ENCODE results near the gene BRAF. TPM values are rescaled to one million over a fixed set of nuclear protein-coding genes. Genes with fewer than 3 reads are reported as not detected.
"Not testable (repeated sequence)": the region's sequence is repeated elsewhere in the genome, so short reads cannot be mapped to it uniquely, and the experiment has no call there.

The BRAF gene
- total RNA-seq, 1 donor: 106 TPM

GRCh38 chr7:140738280-140738679 is 186.4 kb downstream of the BRAF start:
- no peaks in the 10 kb centered on the region for H3K4me1 ChIP-seq (ENCODE audit: insufficient read depth, low read length)
- no peaks in the 10 kb centered on the region for H3K27me3 ChIP-seq (ENCODE audit: insufficient read depth, low read length)
- no peaks in the 10 kb centered on the region for H3K9me3 ChIP-seq (ENCODE audit: low read depth, low read length)
- no peak overlapping the region for H3K4me3 ChIP-seq (ENCODE audit: low read length)

GRCh38 chr7:140734729-140735128 is 190.0 kb downstream of the BRAF start:
- Histone ChIP-seq H3K9me3 (ENCODE audit: low read depth, low read length) (no peaks in the 10 kb centered on the region), H3K27me3 (ENCODE audit: insufficient read depth, low read length) (no peaks in the 10 kb centered on the region), H3K4me3 (ENCODE audit: low read length) (no peak overlapping the region), H3K4me1 (ENCODE audit: insufficient read depth, low read length) (no peaks in the 10 kb centered on the region)

- H3K4me1 ChIP-seq (ENCODE audit: insufficient read depth, low read length): no peaks in the 10 kb centered on the region
- H3K4me3 ChIP-seq (ENCODE audit: low read length): no peak overlapping the region
- no peaks in the 10 kb centered on the region for H3K9me3 ChIP-seq (ENCODE audit: low read depth, low read length)
- no peaks in the 10 kb centered on the region for H3K27me3 ChIP-seq (ENCODE audit: insufficient read depth, low read length)
Observed at GRCh38 chr7:140734096-140734495, 190.6 kb downstream of the BRAF start.

GRCh38 chr7:140732416-140732815 is 192.3 kb downstream of the BRAF start:
- H3K4me3 ChIP-seq (ENCODE audit: low read length): no peak overlapping the region
- no peaks in the 10 kb centered on the region for H3K27me3 ChIP-seq (ENCODE audit: insufficient read depth, low read length)
- H3K4me1 ChIP-seq (ENCODE audit: insufficient read depth, low read length): no peaks in the 10 kb centered on the region
- H3K9me3 ChIP-seq (ENCODE audit: low read depth, low read length): no peaks in the 10 kb centered on the region

DNA sequence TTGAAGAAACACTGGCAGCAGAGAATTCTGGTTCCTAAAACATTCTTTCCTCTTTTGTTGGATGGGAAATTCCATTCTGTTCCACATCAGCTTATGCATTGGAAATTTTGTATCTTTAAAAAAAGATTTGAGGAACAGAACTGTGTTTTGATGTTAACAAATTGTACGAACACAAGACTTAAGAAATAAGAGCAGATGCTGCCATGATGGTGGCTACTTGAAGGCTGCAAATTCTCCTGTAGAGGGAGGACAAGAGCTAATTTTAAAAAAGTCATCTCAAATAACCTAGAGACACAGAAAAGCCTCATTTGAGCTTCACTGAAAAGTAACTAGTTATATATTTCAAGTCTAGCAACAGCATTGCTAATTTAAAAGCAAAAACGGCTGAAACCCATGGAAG is 198.4 kb downstream of the BRAF start:
- Histone ChIP-seq H3K9me3 (ENCODE audit: low read depth, low read length) (no peaks in the 10 kb centered on the region), H3K27me3 (ENCODE audit: insufficient read depth, low read length) (no peaks in the 10 kb centered on the region), H3K4me3 (ENCODE audit: low read length) (no peak overlapping the region), H3K4me1 (ENCODE audit: insufficient read depth, low read length) (no peaks in the 10 kb centered on the region)

DNA sequence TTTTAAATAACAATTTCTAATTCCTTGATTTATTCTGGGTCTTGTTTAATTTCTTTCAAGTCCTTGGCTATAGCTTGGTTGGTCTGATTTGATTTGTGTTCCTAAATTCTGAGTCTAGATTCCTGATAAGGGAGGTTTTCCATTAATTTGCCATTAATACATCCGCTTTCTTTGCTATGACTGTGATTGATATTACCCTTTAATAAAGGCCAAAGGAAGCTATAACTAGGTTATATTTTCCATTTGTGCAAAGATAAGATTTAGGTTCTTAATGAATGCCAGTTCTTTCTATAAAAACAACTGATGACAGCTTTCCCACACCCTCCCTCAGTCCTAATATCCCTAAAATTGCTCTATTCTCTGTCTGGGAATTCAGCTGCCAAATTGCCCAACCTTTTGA is 200.0 kb downstream of the BRAF start:
- H3K9me3 ChIP-seq (ENCODE audit: low read depth, low read length): no peaks in the 10 kb centered on the region
- no peaks in the 10 kb centered on the region for H3K27me3 ChIP-seq (ENCODE audit: insufficient read depth, low read length)
- no peak overlapping the region for H3K4me3 ChIP-seq (ENCODE audit: low read length)
- peaks cover 4% of the 10 kb centered on the region for H3K4me1 ChIP-seq (ENCODE audit: insufficient read depth, low read length)

- H3K27me3 ChIP-seq (ENCODE audit: insufficient read depth, low read length): no peaks in the 10 kb centered on the region
- peaks cover 7% of the 10 kb centered on the region for H3K4me1 ChIP-seq (ENCODE audit: insufficient read depth, low read length)
- no peak overlapping the region for H3K4me3 ChIP-seq (ENCODE audit: low read length)
- H3K9me3 ChIP-seq (ENCODE audit: low read depth, low read length): no peaks in the 10 kb centered on the region
Observed at GRCh38 chr7:140723574-140723973, 201.2 kb downstream of the BRAF start.

GRCh38 chr7:140723006-140723405 is 201.7 kb downstream of the BRAF start:
- H3K4me1 ChIP-seq (ENCODE audit: insufficient read depth, low read length): peaks cover 7% of the 10 kb centered on the region
- H3K27me3 ChIP-seq (ENCODE audit: insufficient read depth, low read length): no peaks in the 10 kb centered on the region
- no peaks in the 10 kb centered on the region for H3K9me3 ChIP-seq (ENCODE audit: low read depth, low read length)
- H3K4me3 ChIP-seq (ENCODE audit: low read length): no peak overlapping the region

- no peaks in the 10 kb centered on the region for H3K9me3 ChIP-seq (ENCODE audit: low read depth, low read length)
- no peak overlapping the region for H3K4me3 ChIP-seq (ENCODE audit: low read length)
- H3K27me3 ChIP-seq (ENCODE audit: insufficient read depth, low read length): no peaks in the 10 kb centered on the region
- peaks cover 7% of the 10 kb centered on the region for H3K4me1 ChIP-seq (ENCODE audit: insufficient read depth, low read length)
Observed at GRCh38 chr7:140722254-140722653, 202.5 kb downstream of the BRAF start.

- Histone ChIP-seq H3K9me3 (ENCODE audit: low read depth, low read length) (no peaks in the 10 kb centered on the region), H3K4me1 (ENCODE audit: insufficient read depth, low read length) (peaks cover 7% of the 10 kb centered on the region), H3K27me3 (ENCODE audit: insufficient read depth, low read length) (no peaks in the 10 kb centered on the region), H3K4me3 (ENCODE audit: low read length) (no peak overlapping the region)
Observed at GRCh38 chr7:140719721-140720120, 205.0 kb downstream of the BRAF start.

- H3K4me1 ChIP-seq (ENCODE audit: insufficient read depth, low read length): peaks cover under 1% of the 10 kb centered on the region
- H3K9me3 ChIP-seq (ENCODE audit: low read depth, low read length): no peaks in the 10 kb centered on the region
- H3K27me3 ChIP-seq (ENCODE audit: insufficient read depth, low read length): no peaks in the 10 kb centered on the region
- no peak overlapping the region for H3K4me3 ChIP-seq (ENCODE audit: low read length)
Observed at GRCh38 chr7:140714331-140715040, 210.2 kb downstream of the BRAF start.

DNA sequence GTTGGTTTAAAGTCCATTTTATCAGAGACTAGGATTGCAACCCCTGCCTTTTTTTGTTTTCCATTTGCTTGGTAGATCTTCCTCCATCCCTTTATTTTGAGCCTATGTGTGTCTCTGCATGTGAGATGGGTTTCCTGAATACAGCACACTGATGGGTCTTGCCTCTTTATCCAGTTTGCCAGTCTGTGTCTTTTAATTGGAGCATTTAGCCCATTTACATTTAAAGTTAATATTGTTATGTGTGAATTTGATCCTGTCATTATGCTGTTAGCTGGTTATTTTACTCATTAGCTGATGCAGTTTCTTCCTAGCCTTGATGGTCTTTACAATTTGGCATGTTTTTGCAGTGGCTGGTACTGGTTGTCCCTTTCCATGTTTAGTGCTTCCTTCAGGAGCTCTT is 212.3 kb downstream of the BRAF start:
- not testable (repeated sequence) for H3K27me3 ChIP-seq (ENCODE audit: insufficient read depth, low read length); H3K9me3 ChIP-seq (ENCODE audit: low read depth, low read length); H3K4me3 ChIP-seq (ENCODE audit: low read length); H3K4me1 ChIP-seq (ENCODE audit: insufficient read depth, low read length)

DNA sequence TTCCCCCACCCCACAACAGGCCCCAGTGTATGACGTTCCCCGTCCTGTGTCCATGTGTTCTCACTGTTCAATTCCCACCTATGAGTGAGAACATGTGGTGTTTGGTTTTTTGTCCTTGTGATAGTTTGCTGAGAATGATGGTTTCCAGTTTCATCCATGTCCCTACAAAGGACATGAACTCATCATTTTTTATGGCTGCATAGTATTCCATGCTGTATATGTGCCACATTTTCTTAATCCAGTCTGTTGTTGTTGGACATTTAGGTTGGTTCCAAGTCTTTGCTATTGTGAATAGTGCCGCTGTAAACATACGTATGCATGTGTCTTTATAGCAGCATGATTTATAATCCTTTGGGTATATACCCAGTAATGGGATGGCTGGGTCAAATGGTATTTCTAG is 216.0 kb downstream of the BRAF start:
- H3K4me3 ChIP-seq (ENCODE audit: low read length); H3K9me3 ChIP-seq (ENCODE audit: low read depth, low read length); H3K27me3 ChIP-seq (ENCODE audit: insufficient read depth, low read length); H3K4me1 ChIP-seq (ENCODE audit: insufficient read depth, low read length): not testable (repeated sequence)

- Histone ChIP-seq H3K4me3 (ENCODE audit: low read length) (no peak overlapping the region), H3K4me1 (ENCODE audit: insufficient read depth, low read length) (peaks cover 3% of the 10 kb centered on the region), H3K27me3 (ENCODE audit: insufficient read depth, low read length) (no peaks in the 10 kb centered on the region), H3K9me3 (ENCODE audit: low read depth, low read length) (no peaks in the 10 kb centered on the region)
Observed at GRCh38 chr7:140707132-140707531, 217.6 kb downstream of the BRAF start.

GRCh38 chr7:140704205-140704604 is 220.5 kb downstream of the BRAF start:
- Histone ChIP-seq H3K4me3 (ENCODE audit: low read length) (no peak overlapping the region), H3K27me3 (ENCODE audit: insufficient read depth, low read length) (no peaks in the 10 kb centered on the region), H3K9me3 (ENCODE audit: low read depth, low read length) (no peaks in the 10 kb centered on the region), H3K4me1 (ENCODE audit: insufficient read depth, low read length) (peaks cover 3% of the 10 kb centered on the region)

- H3K27me3 ChIP-seq (ENCODE audit: insufficient read depth, low read length): no peaks in the 10 kb centered on the region
- peaks cover 11% of the 10 kb centered on the region for H3K4me1 ChIP-seq (ENCODE audit: insufficient read depth, low read length)
- H3K9me3 ChIP-seq (ENCODE audit: low read depth, low read length): no peaks in the 10 kb centered on the region
- no peak overlapping the region for H3K4me3 ChIP-seq (ENCODE audit: low read length)
Observed at GRCh38 chr7:140702774-140703173, 222.0 kb downstream of the BRAF start.

Data from mononuclear cell (primary cell).